GM12801 (cell line): Measurements from ENCODE around the gene GRIK4.

Experiments
- TF ChIP-seq, protein P1 (sequence below): IDR thresholded peaks from one replicate; pipeline ENCODE4 v1.5.1; 2011; ENCODE audit warnings: control low read depth; ENCODE audit not compliant: insufficient read length; ENCODE audit errors: extremely low read depth

Gene GRIK4

DNA sequence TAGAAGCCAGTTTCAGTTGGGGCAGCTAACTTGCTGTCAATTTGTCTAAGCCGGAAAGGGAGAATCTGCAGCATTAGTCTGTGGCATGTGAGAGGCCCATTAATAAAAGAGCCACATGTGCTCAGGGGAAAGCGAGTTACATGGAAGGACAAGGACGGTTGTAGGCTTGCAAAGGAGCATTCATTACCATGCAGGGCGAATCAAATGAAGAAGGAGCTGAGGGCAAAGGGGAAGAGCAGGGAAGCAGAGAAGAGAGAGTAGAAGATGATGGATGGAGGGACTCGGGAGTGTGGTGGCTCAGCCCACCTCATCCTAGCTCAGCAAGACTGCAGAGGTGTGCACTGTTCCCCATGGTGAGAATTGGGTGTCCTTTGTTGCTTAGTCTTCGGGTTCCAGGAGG, 359.6 kb downstream of the GRIK4 start:
- TF ChIP-seq, protein P1, sequence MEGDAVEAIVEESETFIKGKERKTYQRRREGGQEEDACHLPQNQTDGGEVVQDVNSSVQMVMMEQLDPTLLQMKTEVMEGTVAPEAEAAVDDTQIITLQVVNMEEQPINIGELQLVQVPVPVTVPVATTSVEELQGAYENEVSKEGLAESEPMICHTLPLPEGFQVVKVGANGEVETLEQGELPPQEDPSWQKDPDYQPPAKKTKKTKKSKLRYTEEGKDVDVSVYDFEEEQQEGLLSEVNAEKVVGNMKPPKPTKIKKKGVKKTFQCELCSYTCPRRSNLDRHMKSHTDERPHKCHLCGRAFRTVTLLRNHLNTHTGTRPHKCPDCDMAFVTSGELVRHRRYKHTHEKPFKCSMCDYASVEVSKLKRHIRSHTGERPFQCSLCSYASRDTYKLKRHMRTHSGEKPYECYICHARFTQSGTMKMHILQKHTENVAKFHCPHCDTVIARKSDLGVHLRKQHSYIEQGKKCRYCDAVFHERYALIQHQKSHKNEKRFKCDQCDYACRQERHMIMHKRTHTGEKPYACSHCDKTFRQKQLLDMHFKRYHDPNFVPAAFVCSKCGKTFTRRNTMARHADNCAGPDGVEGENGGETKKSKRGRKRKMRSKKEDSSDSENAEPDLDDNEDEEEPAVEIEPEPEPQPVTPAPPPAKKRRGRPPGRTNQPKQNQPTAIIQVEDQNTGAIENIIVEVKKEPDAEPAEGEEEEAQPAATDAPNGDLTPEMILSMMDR, result no peak

DNA sequence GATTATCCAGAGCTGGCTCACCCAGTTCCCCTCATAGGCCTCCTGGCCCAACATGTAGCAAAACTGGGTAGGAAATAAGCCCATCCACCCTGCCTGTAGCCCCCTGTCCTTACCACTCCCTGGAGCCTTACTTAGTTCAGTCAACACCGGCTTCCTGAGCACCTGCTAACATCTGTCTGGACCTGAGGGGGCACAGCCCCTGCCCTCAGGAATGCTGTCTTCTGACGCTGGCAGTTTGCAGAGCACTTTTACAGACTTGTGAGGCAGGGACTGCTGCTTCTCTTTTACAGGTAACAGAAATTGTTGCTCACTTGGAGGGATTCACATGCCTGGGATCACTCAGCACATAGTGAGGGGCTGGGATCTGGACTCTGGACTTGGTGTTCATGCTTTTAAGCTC, 360.4 kb downstream of the GRIK4 start:
- TF ChIP-seq, protein P1, result no peak

DNA sequence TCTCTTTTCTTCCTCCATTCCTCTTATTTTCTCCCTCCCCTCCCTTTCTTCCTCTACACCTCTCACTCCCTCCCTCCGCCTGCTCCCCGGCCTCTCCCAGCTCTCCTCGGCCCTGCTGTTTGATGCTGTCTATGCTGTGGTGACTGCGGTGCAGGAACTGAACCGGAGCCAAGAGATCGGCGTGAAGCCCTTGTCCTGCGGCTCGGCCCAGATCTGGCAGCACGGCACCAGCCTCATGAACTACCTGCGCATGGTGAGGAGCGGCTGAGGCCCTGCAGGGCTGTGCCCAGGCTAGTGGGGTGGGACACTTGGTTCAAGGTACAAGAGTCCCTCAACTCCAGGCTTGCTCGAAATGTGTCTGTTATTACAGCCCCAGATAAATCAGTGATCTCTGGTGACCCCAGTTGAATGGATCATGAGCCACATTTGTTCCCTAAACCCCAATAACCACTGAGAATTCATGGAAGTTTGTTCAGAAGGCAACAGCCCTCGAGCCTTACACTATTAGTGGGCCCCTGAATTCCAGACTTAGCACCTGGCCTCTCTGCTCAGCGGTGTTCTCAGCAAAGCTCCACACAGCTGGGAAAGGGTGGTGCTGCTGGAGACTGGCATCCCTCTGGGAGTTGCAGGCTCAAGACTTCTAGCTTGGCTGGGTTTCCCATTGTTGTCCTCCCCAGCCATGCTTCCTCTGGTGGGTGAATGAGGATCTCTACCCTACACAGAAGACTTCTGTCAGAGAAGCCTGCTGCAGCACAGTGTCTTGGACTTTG, 362.6 kb downstream of the GRIK4 start:
- TF ChIP-seq, protein P1, result no peak

GRCh38 chr11:120875986-120876385, 364.4 kb downstream of the GRIK4 start:
- TF ChIP-seq, protein P1, result no peak

DNA sequence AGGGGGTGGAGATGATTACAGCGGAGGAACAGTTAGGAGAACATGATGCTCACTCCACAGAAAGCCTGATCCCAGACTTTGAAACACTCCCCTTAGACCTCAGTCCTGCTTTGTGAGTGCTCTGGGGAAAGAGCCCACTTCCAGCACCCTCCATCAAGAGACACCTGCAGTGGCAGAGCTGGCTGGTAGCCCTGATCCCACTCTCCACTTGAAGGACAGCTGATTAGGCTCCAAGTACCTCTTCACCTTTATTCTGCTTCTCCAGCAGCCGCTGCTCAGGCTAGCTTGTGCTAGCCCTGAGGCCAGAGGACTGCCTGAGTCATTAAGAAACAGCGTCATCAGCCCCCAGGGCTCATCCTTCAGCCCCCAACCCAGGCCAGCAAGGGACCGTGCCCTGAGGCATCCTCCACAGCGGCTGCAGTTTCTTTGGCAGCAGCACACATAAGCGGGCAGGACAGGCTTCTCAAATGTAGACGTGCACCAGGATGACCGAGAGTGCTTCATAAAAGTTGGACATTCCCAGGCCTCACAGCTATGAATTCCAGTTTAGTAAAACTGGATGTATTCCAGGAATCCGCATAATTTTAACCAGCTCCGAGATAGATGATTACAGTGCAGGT, 366.3 kb downstream of the GRIK4 start:
- TF ChIP-seq, protein P1, result no peak

- TF ChIP-seq, protein P1, result no peak
These were observed 367.2 kb downstream of the GRIK4 start for GRCh38 chr11:120878781-120879180.

GRCh38 chr11:120880498-120881175, 369.1 kb downstream of the GRIK4 start:
- TF ChIP-seq, protein P1, result no peak
